ENCODE measurements around the gene DLEU7. TPM values are rescaled to one million over a fixed set of nuclear protein-coding genes. Genes with fewer than 3 reads are reported as not detected.

Gene DLEU7
- total and polyA plus RNA-seq, 2 of the 8 experiments (the other 6 are each of a cell fraction or from before 2014, with no cell fraction given): 4.9 to 5.2 TPM

DNA sequence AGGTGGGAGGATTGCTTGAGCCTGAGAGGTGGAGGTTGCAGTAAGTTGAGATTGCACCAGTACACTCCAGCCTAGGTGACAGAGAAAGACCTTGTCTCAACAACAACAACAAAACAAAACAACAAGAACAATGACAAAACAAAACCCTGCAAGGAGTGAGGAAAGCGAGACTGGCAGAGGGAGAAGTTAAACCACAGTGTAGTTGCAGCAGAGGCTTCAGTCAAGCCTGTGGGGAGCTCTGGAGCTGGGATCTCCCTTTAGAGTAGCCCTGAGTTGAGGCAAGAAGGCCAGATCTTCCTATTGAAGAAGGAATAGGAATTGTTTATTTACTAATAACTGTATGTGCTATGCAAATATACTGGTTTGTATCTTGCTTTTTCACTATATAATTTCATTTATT is 40.8 kb upstream of the DLEU7 start (continued):
- no peak for TF ChIP-seq EP300 (IDR thresholded peaks at IDR 0.05; ENCODE audit: borderline replicate concordance in 1 of 2, low read depth in 2 of 2, low read length in 2 of 2)
- TF ChIP-seq, protein P1, sequence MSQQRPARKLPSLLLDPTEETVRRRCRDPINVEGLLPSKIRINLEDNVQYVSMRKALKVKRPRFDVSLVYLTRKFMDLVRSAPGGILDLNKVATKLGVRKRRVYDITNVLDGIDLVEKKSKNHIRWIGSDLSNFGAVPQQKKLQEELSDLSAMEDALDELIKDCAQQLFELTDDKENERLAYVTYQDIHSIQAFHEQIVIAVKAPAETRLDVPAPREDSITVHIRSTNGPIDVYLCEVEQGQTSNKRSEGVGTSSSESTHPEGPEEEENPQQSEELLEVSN (IDR thresholded peaks at IDR 0.05): no peak
- TF ChIP-seq JUND (IDR thresholded peaks at IDR 0.05; ENCODE audit: low read length): no peak
- TF ChIP-seq RXRA (IDR thresholded peaks at IDR 0.05; ENCODE audit: insufficient read depth, low read depth, low read length): no peak

Measured in H1 (cell line).